Stomach (tissue), 9 donors: ENCODE results near the gene DTD1. TPM values are rescaled to one million over a fixed set of nuclear protein-coding genes. Genes with fewer than 3 reads are reported as not detected.

ENCODE experiments used
- DNase-seq, 2 donors: peaks; one replicate each; pipeline versions ENCODE4 v3.0.0 to v3.0.0-alpha.2; 2013 to 2019
- H3K27ac ChIP-seq, 5 donors: fragments of 200-600 bp in 4 of 5; sonication (generic) in 4 of 5; one replicate each; pipeline ENCODE4 v1.5.1; 2013 to 2019; ENCODE audit warnings: mild to moderate bottlenecking in 1 of 5, moderate library complexity in 1 of 5
- H3K27me3 ChIP-seq, 3 donors: fragments of 200-600 bp; sonication (generic); one replicate each; pipeline ENCODE4 v1.5.1; 2017 to 2019; ENCODE audit warnings: mixed run types in 1 of 3
- H3K36me3 ChIP-seq, 4 donors: fragments of 200-600 bp; sonication (generic); 1 replicate in 3 of 4; 2 replicates in 1 of 4; pipeline ENCODE4 v1.5.1; 2016 to 2019
- H3K4me1 ChIP-seq, 4 donors: fragments of 200-600 bp; sonication (generic); one replicate each; pipeline ENCODE4 v1.5.1; 2016 to 2019
- H3K4me3 ChIP-seq, 4 donors: fragments of 200-600 bp; sonication (generic) in 3 of 4; one replicate each; pipeline ENCODE4 v1.5.1; 2016 to 2019; ENCODE audit warnings: mild to moderate bottlenecking in 1 of 4
- H3K9me3 ChIP-seq, 4 donors: fragments of 200-600 bp; sonication (generic); one replicate each; pipeline ENCODE4 v1.5.1; 2016 to 2019
- EP300 ChIP-seq: sonication (generic); formaldehyde crosslinking; IDR thresholded peaks from one replicate; pipeline ENCODE4 v1.6.1; 2017; ENCODE audit warnings: antibody characterized with exemption
- POLR2A ChIP-seq, 4 donors: fragments of 450-650 bp; IDR thresholded peaks; one replicate each; pipeline ENCODE4 v1.6.1; 2016; ENCODE audit warnings: antibody characterized with exemption in 4 of 4, control low read depth in 2 of 4, mild to moderate bottlenecking in 1 of 4, moderate library complexity in 1 of 4
- POLR2AphosphoS5 ChIP-seq, 3 donors: sonication (generic); formaldehyde crosslinking; IDR thresholded peaks; one replicate each; pipeline ENCODE4 v1.6.1; 2016; ENCODE audit warnings: antibody characterized with exemption in 3 of 3
- WGBS, 5 donors: extraction: QIAGEN DNeasy Blood & Tissue Kit in 3 of 5; methylation state at CpG; one replicate each; pipeline versions ENCODE4 v1.1.5 to v1.1.7; 2013 to 2018; 5-methylcytosine and 5-hydroxymethylcytosine counted together
- intact Hi-C: fragments of 100-400 bp; cut with DNase I; formaldehyde crosslinking; loops from one replicate; pipeline ENCODE4 v1.15.1; 2023; ENCODE audit warnings: low total_unique reads
- polyA plus RNA-seq, 3 donors: library from polyadenylated mRNA; stranded (reverse); fragments of 200-250 nt; gene quantifications; one replicate each; pipeline ENCODE4 v1.2.3, GENCODE V29; 2013
- total RNA-seq, 5 donors: library from RNA; depleted of rRNA; stranded (reverse); fragments of >200 nt; gene quantifications; one replicate each; pipeline versions ENCODE4 v1.1.0 to v1.2.3, GENCODE V29; 2014 to 2016
- TF ChIP-seq, protein P1 (sequence below), 7 experiments: fragments of 450-650 bp in 4 of 7; fragments of 200-600 bp in 3 of 7; sonication (generic) in 3 of 7; IDR thresholded peaks; one replicate each; pipeline ENCODE4 v1.5.1; 2016 to 2019; ENCODE audit warnings: antibody characterized with exemption in 7 of 7, control low read depth in 2 of 7, mild to moderate bottlenecking in 1 of 7
- donor health status: healthy with polysubstance abuse.
- donor health status: Bipolar disorder and iron deficiency.
- donor health status: healthy.

DTD1 gene
- total and polyA plus RNA-seq, 8 donors, result 4.5 to 30.4 (median 15.7) TPM; not detected in 1

DNA sequence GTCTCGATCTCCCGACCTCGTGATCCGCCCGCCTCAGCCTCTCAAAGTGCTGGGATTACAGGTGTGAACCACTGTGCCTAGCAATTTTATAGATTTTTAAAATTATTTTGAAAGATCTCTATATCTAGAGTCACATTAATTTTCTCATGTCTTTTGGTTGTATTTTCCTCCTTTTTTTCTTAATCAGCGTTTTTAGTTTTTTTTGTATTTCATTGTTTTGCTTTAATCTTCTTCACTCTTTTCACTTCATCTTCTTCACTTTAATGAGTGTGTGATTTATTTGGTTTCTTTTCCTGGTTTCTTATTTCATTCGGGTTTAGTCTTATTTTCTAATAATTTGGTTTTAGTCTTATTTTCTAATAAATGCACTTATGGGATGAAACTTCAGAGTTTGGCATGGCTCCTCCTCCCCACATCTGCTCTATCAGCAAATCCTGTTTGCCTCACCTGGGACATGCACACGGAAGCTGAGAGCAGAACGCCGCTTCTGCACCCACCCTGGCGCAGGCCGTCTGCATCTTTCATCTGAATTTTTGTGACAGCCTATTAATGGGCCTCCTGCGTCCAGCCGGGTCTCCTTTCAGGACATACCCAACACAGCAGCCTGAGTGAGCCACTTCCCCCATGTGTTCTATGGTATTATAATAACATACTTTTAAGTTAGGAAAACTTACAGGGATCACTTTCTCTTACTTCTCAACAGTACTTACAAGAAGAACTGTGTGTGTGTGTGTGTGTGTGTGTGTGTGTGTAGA lies 35.5 kb downstream of the DTD1 start:
- no peaks in the 10 kb centered on the region for H3K9me3 ChIP-seq
- intact Hi-C loops, result no loop called here
- no peaks in the 10 kb centered on the region for H3K27me3 ChIP-seq
- H3K36me3 ChIP-seq, result peaks cover 0 to 5% (median 4%) of the 10 kb centered on the region in 4 donors
- no peak overlapping the region for H3K27ac ChIP-seq
- WGBS, 5 donors, result 85 to 96% (median 91%) methylated on average over 12 to 14 of the region's 14 CpGs
- DNase-seq, result no peak
- no peak overlapping the region for H3K4me3 ChIP-seq
- H3K4me1 ChIP-seq, result no peaks in the 10 kb centered on the region
- TF ChIP-seq, protein P1, sequence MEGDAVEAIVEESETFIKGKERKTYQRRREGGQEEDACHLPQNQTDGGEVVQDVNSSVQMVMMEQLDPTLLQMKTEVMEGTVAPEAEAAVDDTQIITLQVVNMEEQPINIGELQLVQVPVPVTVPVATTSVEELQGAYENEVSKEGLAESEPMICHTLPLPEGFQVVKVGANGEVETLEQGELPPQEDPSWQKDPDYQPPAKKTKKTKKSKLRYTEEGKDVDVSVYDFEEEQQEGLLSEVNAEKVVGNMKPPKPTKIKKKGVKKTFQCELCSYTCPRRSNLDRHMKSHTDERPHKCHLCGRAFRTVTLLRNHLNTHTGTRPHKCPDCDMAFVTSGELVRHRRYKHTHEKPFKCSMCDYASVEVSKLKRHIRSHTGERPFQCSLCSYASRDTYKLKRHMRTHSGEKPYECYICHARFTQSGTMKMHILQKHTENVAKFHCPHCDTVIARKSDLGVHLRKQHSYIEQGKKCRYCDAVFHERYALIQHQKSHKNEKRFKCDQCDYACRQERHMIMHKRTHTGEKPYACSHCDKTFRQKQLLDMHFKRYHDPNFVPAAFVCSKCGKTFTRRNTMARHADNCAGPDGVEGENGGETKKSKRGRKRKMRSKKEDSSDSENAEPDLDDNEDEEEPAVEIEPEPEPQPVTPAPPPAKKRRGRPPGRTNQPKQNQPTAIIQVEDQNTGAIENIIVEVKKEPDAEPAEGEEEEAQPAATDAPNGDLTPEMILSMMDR (IDR thresholded peaks at IDR 0.05), result no peak
- no peak for TF ChIP-seq EP300
- TF ChIP-seq POLR2A (IDR thresholded peaks at IDR 0.05), result no peak
- no peak for TF ChIP-seq POLR2AphosphoS5 (IDR thresholded peaks at IDR 0.05)

DNA sequence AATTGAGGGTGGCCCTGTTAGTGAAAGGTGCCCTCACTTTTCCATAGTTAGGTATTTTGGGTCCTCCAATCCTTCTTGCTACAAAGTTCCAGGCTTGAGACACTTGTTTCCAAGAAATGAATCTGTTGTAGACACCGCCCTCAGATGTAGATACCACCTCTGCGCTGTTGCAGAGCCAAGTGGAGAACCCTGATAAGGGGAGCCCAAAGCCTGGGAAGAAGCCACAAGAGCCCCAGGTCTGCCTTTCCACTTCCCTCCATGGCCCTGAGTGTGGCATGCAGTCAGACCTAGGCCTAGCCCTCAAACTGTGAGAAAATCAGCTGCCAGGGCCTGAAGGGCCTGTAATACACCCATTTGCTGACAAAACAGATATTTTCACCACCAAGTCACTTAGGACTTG lies 37.1 kb downstream of the DTD1 start:
- intact Hi-C loops, result no loop called here
- 58 to 84% (median 70%) methylated on average over 2 of the region's 2 CpGs for WGBS, 5 donors
- no peaks in the 10 kb centered on the region for H3K27me3 ChIP-seq
- no peaks in the 10 kb centered on the region for H3K4me1 ChIP-seq
- peaks cover 0 to 16% (median 10%) of the 10 kb centered on the region in 4 donors for H3K36me3 ChIP-seq
- DNase-seq, result no peak
- H3K4me3 ChIP-seq, result no peak overlapping the region
- no peaks in the 10 kb centered on the region for H3K9me3 ChIP-seq
- TF ChIP-seq, protein P1 (IDR thresholded peaks at IDR 0.05), result no peak
- TF ChIP-seq POLR2A (IDR thresholded peaks at IDR 0.05) (no peak), EP300 (no peak), POLR2AphosphoS5 (IDR thresholded peaks at IDR 0.05) (no peak)
- H3K27ac ChIP-seq, result no peak overlapping the region

DNA sequence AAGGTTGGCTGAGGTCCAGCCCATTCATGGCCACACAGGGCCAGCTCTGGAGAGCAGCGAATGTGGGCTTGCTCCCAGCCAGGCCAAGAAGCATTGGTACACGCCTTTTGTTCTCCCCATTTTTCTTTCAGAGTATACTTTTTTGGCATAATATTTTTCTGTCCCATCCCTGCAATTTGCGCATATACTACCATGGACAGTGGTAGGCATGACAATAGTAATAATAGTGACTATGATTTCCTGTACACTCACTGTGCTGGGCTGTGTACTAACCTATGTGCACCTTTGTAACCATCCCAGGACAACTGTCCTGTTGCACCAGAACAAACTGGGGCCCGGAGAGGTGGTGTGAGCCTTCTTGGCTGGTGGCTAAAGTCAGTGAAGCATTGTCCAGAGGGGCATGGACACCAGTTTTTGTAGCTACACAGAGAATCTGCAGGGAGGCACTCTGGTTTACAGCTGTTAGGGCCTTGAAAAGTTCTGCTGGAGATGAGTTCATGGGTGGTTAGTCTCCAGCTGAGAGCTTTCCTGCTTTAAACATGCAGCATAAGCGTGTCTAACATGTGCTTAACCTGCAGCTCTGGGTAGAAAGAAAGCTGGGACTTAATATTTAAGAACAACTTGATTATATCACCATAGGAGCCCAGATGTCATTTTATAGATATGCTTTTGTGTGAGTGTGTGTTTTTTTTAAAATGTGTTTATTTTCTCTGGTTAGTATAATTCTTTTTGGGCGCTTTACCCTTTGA lies 38.2 kb downstream of the DTD1 start:
- H3K4me3 ChIP-seq, result no peak overlapping the region
- H3K36me3 ChIP-seq, result peaks cover 0 to 25% (median 16%) of the 10 kb centered on the region in 4 donors
- no peaks in the 10 kb centered on the region for H3K27me3 ChIP-seq
- WGBS, 5 donors, result 85 to 96% (median 90%) methylated on average over 6 of the region's 6 CpGs
- no peak for TF ChIP-seq POLR2A (IDR thresholded peaks at IDR 0.05)
- TF ChIP-seq POLR2AphosphoS5 (IDR thresholded peaks at IDR 0.05), result no peak
- no peak for TF ChIP-seq EP300
- TF ChIP-seq, protein P1 (IDR thresholded peaks at IDR 0.05), result no peak
- intact Hi-C loops, result no loop called here
- no peak for DNase-seq
- H3K9me3 ChIP-seq, result no peaks in the 10 kb centered on the region
- no peak overlapping the region for H3K27ac ChIP-seq
- H3K4me1 ChIP-seq, result no peaks in the 10 kb centered on the region

DNA sequence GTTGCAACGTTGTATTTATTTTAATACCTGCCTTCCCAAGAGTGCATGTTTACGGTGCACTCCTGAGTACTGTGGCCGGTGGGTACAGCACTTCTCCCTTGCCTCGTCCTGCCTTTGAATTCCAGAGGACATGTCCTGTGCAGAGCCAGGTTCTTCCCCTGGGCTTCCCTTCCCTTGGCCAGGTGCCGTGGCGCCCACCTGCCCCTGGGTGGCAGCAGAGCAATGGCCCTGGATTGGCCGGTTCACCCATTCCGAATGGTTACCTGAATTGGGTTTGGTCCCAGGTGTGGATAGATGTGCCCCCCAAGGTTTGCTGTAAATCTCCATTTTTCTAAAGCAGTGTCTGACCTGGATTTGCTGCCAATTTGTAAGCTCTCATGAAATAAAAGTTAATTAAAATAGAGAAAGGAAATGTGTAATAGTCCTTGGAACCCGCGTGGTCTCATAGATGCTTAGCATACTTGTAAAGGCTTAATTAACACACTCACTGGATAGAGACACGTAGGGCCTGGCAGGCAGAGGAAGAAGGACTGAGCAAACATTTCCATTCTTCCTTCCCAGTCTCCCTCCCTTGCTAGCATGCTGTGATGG lies 40.6 kb downstream of the DTD1 start:
- peaks cover 0 to 29% (median 19%) of the 10 kb centered on the region in 4 donors for H3K36me3 ChIP-seq
- peak; percentile 30 to 44 for DNase-seq
- WGBS, 5 donors, result 74 to 84% (median 78%) methylated on average over 11 of the region's 11 CpGs
- intact Hi-C loops, result no loop called here
- H3K4me1 ChIP-seq, result peaks cover 0 to 10% (median 3%) of the 10 kb centered on the region in 4 donors
- TF ChIP-seq POLR2AphosphoS5 (IDR thresholded peaks at IDR 0.05), result no peak
- no peak for TF ChIP-seq POLR2A (IDR thresholded peaks at IDR 0.05)
- TF ChIP-seq, protein P1 (IDR thresholded peaks at IDR 0.05), result peak in 5 of 7 experiments; percentile 15 to 52 (median 48)
- H3K27me3 ChIP-seq, result no peaks in the 10 kb centered on the region
- no peaks in the 10 kb centered on the region for H3K9me3 ChIP-seq
- H3K4me3 ChIP-seq, result no peak overlapping the region
- no peak overlapping the region for H3K27ac ChIP-seq
